HCT116 (cell line): ENCODE results near the gene HBM. TPM values are rescaled to one million over a fixed set of nuclear protein-coding genes. Genes with fewer than 3 reads are reported as not detected.

Source experiments
- ATAC-seq: fragments of 200-7000 bp; cut with Tn5 transposase; 2 replicates; pipeline ENCODE4 v1.9.1; 2020; ENCODE audit warnings: mild to moderate bottlenecking, moderate library complexity
- BruUV-seq: library from RNA; stranded (reverse); fragments of 400-500 nt; replicated peaks from 2 replicates; lab custom pipeline; 2021; lab: Mats Ljungman, UMichigan
- CTCF ChIA-PET: fragments of 300-600 bp; sonication (Branson Sonifier 250); formaldehyde crosslinking; loops from one replicate; lab custom pipeline; 2021; ENCODE audit warnings: antibody characterized with exemption; lab: Charles Lee
- POLR2A ChIA-PET: fragments of 300-600, 350-600 bp; sonication (Branson Sonifier 250); formaldehyde crosslinking; loops from one replicate; lab custom pipeline; 2021; ENCODE audit warnings: antibody characterized with exemption; lab: Charles Lee
- RAD21 ChIA-PET, 2 experiments: fragments of 300-600 bp; sonication (Branson Sonifier 250); formaldehyde crosslinking; loops; one replicate each; lab custom pipeline; 2023; ENCODE audit warnings: low total read pairs in 2 of 2; ENCODE audit not compliant: uncharacterized antibody in 2 of 2, unreplicated experiment in 2 of 2, low non-redundant PET in 1 of 2; lab: Charles Lee
- DNase-seq: peaks from one replicate; pipeline ENCODE4 v3.0.0-alpha.2; 2010; ENCODE audit warnings: low read depth, low spot score
- H2AFZ ChIP-seq: fragments of 200-600 bp; shearing (Covaris generic), sonication (generic); 2 replicates; pipeline ENCODE4 v1.6.1; 2017; ENCODE audit warnings: low read depth, mixed run types, mixed read lengths, antibody characterized with exemption, low read length; ENCODE audit not compliant: poor library complexity, severe bottlenecking
- H3K27ac ChIP-seq: 2 replicates; pipeline ENCODE4 v1.5.1; 2012; ENCODE audit warnings: low read depth, low read length
- H3K27me3 ChIP-seq: fragments of 200-600 bp; sonication (generic); 2 replicates; pipeline ENCODE4 v1.6.1; 2016; ENCODE audit warnings: mixed run types, low read length, mixed read lengths; ENCODE audit not compliant: insufficient read depth
- H3K36me3 ChIP-seq, 2 experiments: fragments of 200-500 bp in 1 of 2; fragments of 200-600 bp in 1 of 2; sonication (Bioruptor generic) in 1 of 2; sonication (generic) in 1 of 2; 2 replicates each; pipeline versions ENCODE4 v1.5.1 to v1.6.1; 2014 to 2016; ENCODE audit warnings: low read length in 2 of 2, inconsistent platforms in 1 of 2, mixed read lengths in 1 of 2, mixed run types in 1 of 2; ENCODE audit not compliant: insufficient read depth in 2 of 2, control insufficient read depth in 1 of 2
- H3K4me1 ChIP-seq, 2 experiments: fragments of 200-600 bp in 1 of 2; sonication (generic) in 1 of 2; 2 replicates each; pipeline versions ENCODE4 v1.5.1 to v1.6.1; 2012 to 2017; ENCODE audit warnings: low read length in 2 of 2, inconsistent platforms in 1 of 2, mild to moderate bottlenecking in 1 of 2, mixed read lengths in 1 of 2, mixed run types in 1 of 2, moderate library complexity in 1 of 2; ENCODE audit not compliant: insufficient read depth in 2 of 2, control insufficient read depth in 1 of 2
- H3K4me2 ChIP-seq: fragments of 200-600 bp; sonication (generic); 2 replicates; pipeline ENCODE4 v1.6.1; 2017; ENCODE audit warnings: mixed run types, low read length, mixed read lengths
- H3K4me3 ChIP-seq, 2 experiments: fragments of 200-600 bp in 1 of 2; sonication (generic) in 1 of 2; replicated peaks in 1 of 2; 2 replicates each; pipeline ENCODE4 v1.5.1; 2011 to 2016; ENCODE audit warnings: low read length in 2 of 2, control low read depth in 1 of 2, low read depth in 1 of 2, mild to moderate bottlenecking in 1 of 2, mixed read lengths in 1 of 2, mixed run types in 1 of 2
- H3K79me2 ChIP-seq: fragments of 200-600 bp; sonication (generic); 2 replicates; pipeline ENCODE4 v1.6.1; 2017; ENCODE audit warnings: mild to moderate bottlenecking, mixed run types, low read length, moderate library complexity, mixed read lengths; ENCODE audit not compliant: insufficient read depth
- H3K9ac ChIP-seq: fragments of 200-600 bp; sonication (generic); 2 replicates; pipeline ENCODE4 v1.6.1; 2016; ENCODE audit warnings: low read length, mixed read lengths
- H3K9me2 ChIP-seq: fragments of 200-600 bp; sonication (generic), shearing (Covaris generic); 2 replicates; pipeline ENCODE4 v1.6.1; 2017; ENCODE audit warnings: mixed run types, mild to moderate bottlenecking, moderate library complexity; ENCODE audit not compliant: insufficient read depth
- H3K9me3 ChIP-seq, 2 experiments: fragments of 200-500 bp in 1 of 2; fragments of 200-600 bp in 1 of 2; sonication (Bioruptor generic) in 1 of 2; sonication (generic) in 1 of 2; 2 replicates each; pipeline ENCODE4 v1.6.1; 2014 to 2017; ENCODE audit warnings: low read length in 2 of 2, mixed read lengths in 2 of 2, inconsistent platforms in 1 of 2, low read depth in 1 of 2, mild to moderate bottlenecking in 1 of 2, mixed run types in 1 of 2, moderate library complexity in 1 of 2; ENCODE audit not compliant: control insufficient read depth in 1 of 2, insufficient read depth in 1 of 2
- H4K20me1 ChIP-seq: fragments of 200-600 bp; sonication (generic), shearing (Covaris generic); 2 replicates; pipeline ENCODE4 v1.6.1; 2017; ENCODE audit warnings: mixed run types, mild to moderate bottlenecking, moderate library complexity; ENCODE audit not compliant: insufficient read depth
- ATF3 ChIP-seq: IDR thresholded peaks from 2 replicates; pipeline ENCODE4 v1.6.1; 2012
- CBX3 ChIP-seq: IDR thresholded peaks from 2 replicates; pipeline ENCODE4 v1.6.1; 2012; ENCODE audit warnings: low read depth
- CEBPB ChIP-seq: IDR thresholded peaks from 2 replicates; pipeline ENCODE4 v1.6.1; 2012; ENCODE audit warnings: low read depth
- ELF1 ChIP-seq: IDR thresholded peaks from 2 replicates; pipeline ENCODE4 v1.6.1; 2012; ENCODE audit warnings: low read depth, borderline replicate concordance
- EZH2phosphoT487 ChIP-seq: fragments of 200-600 bp; IDR thresholded peaks from 2 replicates; pipeline ENCODE4 v1.6.1; 2018; ENCODE audit warnings: antibody characterized with exemption, borderline replicate concordance
- FOSL1 ChIP-seq: IDR thresholded peaks from 2 replicates; pipeline ENCODE4 v1.6.1; 2012; ENCODE audit warnings: low read depth
- POLR2A ChIP-seq: IDR thresholded peaks from 2 replicates; pipeline ENCODE4 v1.7.0; 2011; ENCODE audit warnings: borderline replicate concordance; ENCODE audit not compliant: insufficient read depth, insufficient read length; ENCODE audit errors: extremely low read depth
- POLR2AphosphoS5 ChIP-seq: IDR thresholded peaks from 2 replicates; pipeline ENCODE4 v1.6.1; 2011; ENCODE audit warnings: mild to moderate bottlenecking, low read depth, low read length, moderate library complexity
- REST ChIP-seq: IDR thresholded peaks from 2 replicates; pipeline ENCODE4 v1.6.1; 2012; ENCODE audit warnings: low read depth
- SIN3A ChIP-seq: IDR thresholded peaks from 2 replicates; pipeline ENCODE4 v1.6.1; 2012; ENCODE audit warnings: low read depth
- SP1 ChIP-seq: IDR thresholded peaks from 2 replicates; pipeline ENCODE4 v1.6.1; 2012; ENCODE audit warnings: low read depth
- SRF ChIP-seq: IDR thresholded peaks from 2 replicates; pipeline ENCODE4 v1.6.1; 2012; ENCODE audit warnings: low read depth
- TCF7L2 ChIP-seq: IDR thresholded peaks from 2 replicates; pipeline ENCODE4 v1.7.0; 2011; ENCODE audit warnings: borderline replicate concordance, inconsistent platforms; ENCODE audit not compliant: insufficient read depth, insufficient read length; ENCODE audit errors: extremely low read depth
- YY1 ChIP-seq: IDR thresholded peaks from 2 replicates; pipeline ENCODE4 v1.6.1; 2011; ENCODE audit warnings: low read length, low read depth, moderate library complexity, mild to moderate bottlenecking; ENCODE audit not compliant: insufficient replicate concordance; ENCODE audit errors: extremely low read depth
- ZBTB33 ChIP-seq: IDR thresholded peaks from 2 replicates; pipeline ENCODE4 v1.6.1; 2011; ENCODE audit warnings: mild to moderate bottlenecking, low read length, moderate library complexity; ENCODE audit not compliant: insufficient replicate concordance; ENCODE audit errors: extremely low read depth
- ZFX ChIP-seq: fragments of 450-650 bp; IDR thresholded peaks from 2 replicates; pipeline ENCODE4 v1.6.1; 2017
- intact Hi-C: fragments of 100-400 bp; cut with micrococcal nuclease; formaldehyde crosslinking; loops from 2 replicates; pipeline ENCODE4 v1.10.0; 2022
- total RNA-seq: library from RNA; stranded (reverse); gene quantifications from one replicate; pipeline ENCODE4 v1.2.1, GENCODE V29; 2021; ENCODE audit not compliant: unreplicated experiment

Gene HBM
- total RNA-seq, 1 experiment from 2014 or later = not detected

- Histone ChIP-seq H2AFZ (no peak overlapping the region), H3K9ac (no peak overlapping the region), H3K9me2 (no peaks in the 10 kb centered on the region), H3K27ac (no peak overlapping the region), H3K79me2 (no peaks in the 10 kb centered on the region), H3K4me3 (no peak overlapping the region), H3K4me2 (no peak overlapping the region), H4K20me1 (no peaks in the 10 kb centered on the region), H3K27me3 (no peaks in the 10 kb centered on the region), H3K4me1 (peaks cover 0 to 14% of the 10 kb centered on the region in 2 experiments; a peak in 2 of 4 replicates), H3K9me3 (no peaks in the 10 kb centered on the region), H3K36me3 (no peaks in the 10 kb centered on the region)
- DNase-seq (no peak), ATAC-seq (no peak)
- RAD21 ChIA-PET = interaction anchor here in 1 of 2 experiments (0.7 kb wide), 1 partner anchor 184 kb away, joined by 4 read pairs; the partner anchor contains the start of gene AXIN1
- CTCF ChIA-PET = no interaction called here
- POLR2A ChIA-PET = no interaction called here
- TF ChIP-seq CEBPB (no peak), POLR2A (no peak), POLR2AphosphoS5 (no peak)
- intact Hi-C loops = no loop called here
- no TSS peak for BruUV-seq
These were observed 2.6 kb downstream of the HBM start for GRCh38 chr16:168424-168823.

DNA sequence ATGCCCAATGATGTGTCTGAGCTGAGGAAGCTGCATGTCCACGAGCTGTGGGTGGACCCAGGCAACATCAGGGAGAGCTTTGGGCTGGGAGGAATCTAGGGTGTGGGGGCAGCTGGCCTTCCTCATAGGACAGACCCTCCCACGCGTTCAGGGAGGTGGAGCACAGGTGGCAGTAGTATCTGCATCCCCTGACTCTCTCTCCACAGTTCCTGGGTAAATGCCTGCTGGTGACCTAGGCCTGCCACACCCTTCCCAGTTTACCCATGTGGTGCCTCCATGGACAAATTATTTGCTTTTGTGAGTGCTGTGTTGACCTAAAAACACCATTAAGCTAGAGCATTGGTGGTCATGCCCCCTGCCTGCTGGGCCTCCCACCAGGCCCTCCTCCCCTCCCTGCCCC is 3.2 kb downstream of the HBM start:
- no peaks in the 10 kb centered on the region for H4K20me1 ChIP-seq
- no peak overlapping the region for H3K9ac ChIP-seq
- peaks cover 0 to 14% of the 10 kb centered on the region in 2 experiments; a peak in 2 of 4 replicates for H3K4me1 ChIP-seq
- no peaks in the 10 kb centered on the region for H3K79me2 ChIP-seq
- no peaks in the 10 kb centered on the region for H3K9me3 ChIP-seq
- ATAC-seq = no peak
- ChIA-PET POLR2A (no interaction called here), CTCF (no interaction called here), RAD21 (interaction anchor here in 1 of 2 experiments (0.7 kb wide), 1 partner anchor 184 kb away, joined by 4 read pairs; the partner anchor contains the start of gene AXIN1)
- no peaks in the 10 kb centered on the region for H3K9me2 ChIP-seq
- no peaks in the 10 kb centered on the region for H3K27me3 ChIP-seq
- no peak overlapping the region for H3K4me3 ChIP-seq
- DNase-seq = no peak
- no peaks in the 10 kb centered on the region for H3K36me3 ChIP-seq
- H2AFZ ChIP-seq = no peak overlapping the region
- H3K4me2 ChIP-seq = no peak overlapping the region
- intact Hi-C loops = no loop called here
- H3K27ac ChIP-seq = no peak overlapping the region
- no TSS peak for BruUV-seq
- TF ChIP-seq ELF1 = no peak
- no peak for TF ChIP-seq REST
- TF ChIP-seq CBX3 = no peak
- no peak for TF ChIP-seq EZH2phosphoT487
- no peak for TF ChIP-seq ZFX
- no peak for TF ChIP-seq ATF3
- no peak for TF ChIP-seq SRF
- TF ChIP-seq TCF7L2 = no peak
- TF ChIP-seq SIN3A = no peak
- no peak for TF ChIP-seq ZBTB33
- no peak for TF ChIP-seq POLR2AphosphoS5
- no peak for TF ChIP-seq FOSL1
- no peak for TF ChIP-seq SP1
- no peak for TF ChIP-seq YY1
- TF ChIP-seq CEBPB = no peak
